Measurements from ENCODE around the gene GANC. TPM values are rescaled to one million over a fixed set of nuclear protein-coding genes. Genes with fewer than 3 reads are reported as not detected.

GANC gene
- total RNA-seq, 1 experiment from 2014 or later = 20.1 TPM

- DNase-seq (ENCODE audit: low spot score) = no peak
These were observed 75.1 kb downstream of the GANC start for GRCh38 chr15:42348083-42348482.

DNA sequence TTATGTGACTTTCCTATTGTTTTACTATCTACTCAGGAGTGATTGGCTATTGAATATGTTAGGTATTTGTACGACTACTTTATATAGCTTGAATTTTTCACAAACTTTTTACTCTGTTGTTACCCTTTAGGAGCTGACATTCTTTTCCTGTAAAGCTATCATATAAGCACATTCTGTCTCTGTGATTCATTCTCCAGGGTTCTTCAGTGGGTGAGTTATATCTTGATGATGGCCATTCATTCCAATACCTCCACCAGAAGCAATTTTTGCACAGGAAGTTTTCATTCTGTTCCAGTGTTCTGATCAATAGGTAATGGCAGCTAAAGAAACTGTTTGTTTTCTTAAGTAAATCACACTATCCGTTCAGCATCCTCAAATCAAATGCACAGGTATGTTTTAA is 76.2 kb downstream of the GANC start:
- no peak for DNase-seq (ENCODE audit: low spot score)

GRCh38 chr15:42352401-42352800 is 79.4 kb downstream of the GANC start:
- DNase-seq (ENCODE audit: low spot score) = no peak

- no peak for DNase-seq (ENCODE audit: low spot score)
These were observed 80.1 kb downstream of the GANC start for GRCh38 chr15:42353061-42353460.

- DNase-seq (ENCODE audit: low spot score) = no peak
These were observed 81.8 kb downstream of the GANC start for GRCh38 chr15:42354824-42355223.

GRCh38 chr15:42355291-42355690 is 82.3 kb downstream of the GANC start:
- no peak for DNase-seq (ENCODE audit: low spot score)

GRCh38 chr15:42356851-42357250 is 83.8 kb downstream of the GANC start:
- no peak for DNase-seq (ENCODE audit: low spot score)

DNA sequence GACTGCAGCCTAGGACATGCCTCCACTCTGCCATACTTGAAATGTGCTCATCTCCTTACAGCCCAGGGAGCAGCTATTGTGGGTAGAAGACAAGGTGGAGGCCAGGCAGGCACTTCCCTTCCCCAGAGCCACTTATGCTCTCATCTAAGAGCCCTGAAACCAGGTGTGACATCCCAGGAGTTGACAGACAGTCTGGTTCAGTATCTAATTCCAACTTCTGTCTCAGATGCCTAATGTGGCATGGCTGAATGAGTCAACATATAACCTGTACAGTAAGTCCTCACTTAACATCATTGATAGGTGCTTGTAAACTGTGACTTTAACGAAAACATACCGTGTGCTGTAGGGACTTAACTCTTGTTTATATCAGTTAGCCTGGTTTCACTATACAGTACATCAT is 85.1 kb downstream of the GANC start:
- no peak for DNase-seq (ENCODE audit: low spot score)

GRCh38 chr15:42359249-42359648 is 86.2 kb downstream of the GANC start, which contains the start of gene CAPN3:
CAPN3 (plus strand) TSS chr15:42359501; CDS start chr15:42359806, 305 bp downstream.
- DNase-seq (ENCODE audit: low spot score) = no peak

DNA sequence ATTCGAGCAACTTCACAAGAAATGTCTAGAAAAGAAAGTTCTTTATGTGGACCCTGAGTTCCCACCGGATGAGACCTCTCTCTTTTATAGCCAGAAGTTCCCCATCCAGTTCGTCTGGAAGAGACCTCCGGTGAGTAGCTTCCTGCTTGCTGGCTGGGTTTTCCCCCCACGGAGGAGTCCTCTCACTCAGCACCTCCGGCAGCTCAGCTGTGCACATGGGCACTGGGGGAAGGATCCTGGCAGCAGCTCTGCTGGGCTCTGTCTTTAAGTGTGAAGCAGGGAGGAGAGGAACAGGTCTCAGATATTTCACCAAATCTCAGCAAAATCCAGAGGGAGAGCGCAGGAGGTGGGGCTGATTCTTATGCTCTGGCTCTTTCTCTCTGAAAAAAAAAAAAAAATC is 87.0 kb downstream of the GANC start:
- DNase-seq (ENCODE audit: low spot score) = no peak

DNA sequence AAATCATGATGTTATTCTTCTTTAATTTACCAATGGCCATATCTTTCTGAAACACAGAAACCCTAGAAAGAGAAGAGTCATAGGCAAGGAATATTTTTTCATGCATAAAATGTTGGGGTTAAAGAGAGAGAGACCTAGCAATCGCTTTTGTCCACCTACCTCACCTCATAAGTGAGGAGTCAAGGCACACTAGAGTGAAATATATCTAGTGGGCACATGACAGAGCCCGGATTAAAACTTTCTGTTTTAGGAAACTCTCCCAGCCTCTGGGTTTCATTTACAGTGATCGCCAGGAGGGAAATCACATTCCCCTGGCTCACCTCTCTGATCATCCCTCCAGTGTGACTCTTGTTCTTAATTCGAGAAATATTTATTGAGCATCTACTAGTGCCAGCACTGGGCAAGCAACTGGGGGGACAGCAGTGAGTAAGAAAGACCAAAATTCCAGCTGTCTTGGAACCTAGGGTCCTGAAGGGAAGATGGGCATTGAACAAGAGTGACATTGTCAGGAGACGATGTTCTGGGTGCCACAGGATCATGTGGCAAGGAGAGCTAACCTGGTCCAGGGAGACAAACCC is 87.6 kb downstream of the GANC start:
- no peak for DNase-seq (ENCODE audit: low spot score)

DNA sequence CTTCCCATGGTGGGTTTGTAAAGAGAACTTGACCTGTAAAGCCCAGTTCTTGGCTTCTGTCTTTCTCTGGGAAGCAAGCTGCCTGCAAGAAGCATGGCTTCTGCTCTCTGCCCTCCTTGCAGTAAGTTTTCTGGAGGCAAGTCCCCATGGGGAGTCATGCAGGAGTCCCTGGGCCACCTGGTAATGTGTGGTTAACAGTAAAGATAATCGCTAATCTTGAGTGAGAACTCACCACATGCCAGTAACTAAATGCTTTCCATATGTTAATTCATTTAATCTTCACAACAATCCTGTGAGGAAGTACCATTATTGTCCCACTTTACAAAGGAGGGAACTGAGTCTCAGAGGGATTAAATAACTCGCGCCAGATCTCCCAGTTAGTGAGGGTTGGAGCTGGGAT is 90.5 kb downstream of the GANC start:
- DNase-seq (ENCODE audit: low spot score) = no peak

DNA sequence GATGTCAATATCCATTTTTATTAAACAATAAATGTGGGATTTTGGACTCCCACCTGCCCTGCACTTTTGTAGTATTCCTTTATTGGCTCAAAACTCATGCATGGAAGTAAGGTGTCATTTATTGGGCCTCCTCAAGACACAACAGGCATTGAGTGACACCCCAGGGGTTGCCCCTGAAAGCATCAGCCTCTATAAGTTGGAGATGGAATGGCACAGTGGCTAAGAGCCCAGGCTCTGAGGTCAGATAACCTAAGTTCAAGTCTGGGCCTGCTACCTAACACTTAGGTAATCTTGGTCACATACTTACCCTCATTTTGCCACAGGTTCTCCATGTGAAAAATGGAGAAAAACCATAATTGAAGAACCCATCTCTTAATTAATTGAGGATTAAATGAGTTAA is 90.9 kb downstream of the GANC start:
- no peak for DNase-seq (ENCODE audit: low spot score)

DNA sequence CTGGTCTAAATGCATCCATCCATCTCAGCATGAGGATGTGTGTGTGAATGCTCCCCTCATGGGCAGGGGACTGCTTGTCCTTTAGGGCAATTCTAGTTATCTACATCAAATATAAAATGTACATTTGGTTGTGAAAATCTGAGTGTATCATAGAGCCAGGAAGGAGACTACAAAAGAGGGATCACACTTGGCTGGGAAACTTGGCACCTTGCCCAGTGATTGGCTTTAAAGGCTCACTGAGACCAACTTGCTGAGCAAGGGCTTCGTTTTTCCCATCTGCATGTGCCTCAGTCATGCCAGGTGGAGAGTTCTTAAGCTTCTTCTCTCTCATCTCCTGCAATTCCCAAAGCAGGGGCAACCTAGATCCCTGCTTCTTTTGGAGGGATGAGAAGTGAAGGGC is 91.5 kb downstream of the GANC start:
- DNase-seq (ENCODE audit: low spot score) = no peak

- no peak for DNase-seq (ENCODE audit: low spot score)
These were observed 93.0 kb downstream of the GANC start for GRCh38 chr15:42365921-42366550.

DNA sequence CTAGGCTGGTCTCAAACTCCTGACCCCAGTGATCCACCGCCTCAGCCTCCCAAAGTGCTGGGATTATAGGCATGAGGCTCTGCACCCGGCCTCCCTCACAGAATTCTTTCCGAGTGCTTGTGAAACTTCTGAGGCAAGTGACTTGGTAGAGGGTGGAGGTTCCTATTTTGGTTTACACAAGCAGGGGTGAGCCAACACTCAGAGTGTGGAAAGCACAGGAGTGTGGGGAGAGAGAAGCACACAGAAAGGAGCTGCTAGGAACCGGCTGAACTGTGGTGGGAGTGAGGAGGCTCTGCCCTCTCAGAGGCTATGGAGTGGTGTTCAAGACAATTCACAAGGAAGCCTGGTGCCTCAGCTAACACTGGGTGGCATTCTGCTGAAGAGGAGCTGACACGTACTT is 94.0 kb downstream of the GANC start:
- DNase-seq (ENCODE audit: low spot score) = no peak

- no peak for DNase-seq (ENCODE audit: low spot score)
These were observed 95.1 kb downstream of the GANC start for GRCh38 chr15:42368096-42368495.

DNA sequence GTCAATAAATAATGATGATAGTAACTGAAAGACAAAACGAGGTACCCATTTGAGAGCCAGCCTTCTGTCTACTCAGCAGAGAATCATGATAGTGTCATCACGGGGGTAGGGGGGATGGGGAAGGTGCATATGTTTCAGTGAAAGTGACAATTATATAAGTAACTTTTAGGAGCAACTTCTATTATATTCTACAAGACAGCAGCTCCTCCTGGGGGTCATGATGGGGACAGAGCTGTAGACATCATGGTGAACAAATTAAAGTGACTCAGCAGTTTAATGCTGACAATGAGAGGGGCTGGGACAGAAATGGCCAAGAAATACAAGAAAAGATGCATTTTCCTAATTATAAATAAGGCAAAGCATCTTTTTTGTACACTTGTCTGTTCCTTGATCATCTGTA is 98.1 kb downstream of the GANC start:
- no peak for DNase-seq (ENCODE audit: low spot score)

- DNase-seq (ENCODE audit: low spot score) = no peak
These were observed 100.3 kb downstream of the GANC start for GRCh38 chr15:42373274-42373673.

DNA sequence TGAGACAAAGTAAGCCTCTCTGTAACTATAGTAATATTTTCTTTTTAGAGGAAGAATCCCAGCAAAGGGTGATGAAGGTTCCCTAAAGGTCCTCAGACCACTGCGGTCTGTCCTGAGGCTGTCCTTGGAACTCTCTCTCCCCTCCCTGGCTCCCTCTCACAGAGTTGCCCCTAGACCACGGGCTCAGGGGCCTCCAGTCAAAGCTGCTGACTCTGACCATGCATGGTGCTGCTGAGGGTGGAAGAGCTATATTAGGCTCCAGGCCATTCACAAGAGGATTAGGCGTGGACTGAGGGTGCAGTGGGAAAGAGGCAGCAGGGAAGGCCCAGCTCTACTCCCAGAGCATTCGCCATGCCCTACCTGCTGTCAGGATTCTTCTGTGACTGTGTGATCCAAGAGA is 100.9 kb downstream of the GANC start:
- DNase-seq (ENCODE audit: low spot score) = no peak

GRCh38 chr15:42374810-42375209 is 101.8 kb downstream of the GANC start:
- no peak for DNase-seq (ENCODE audit: low spot score)

- no peak for DNase-seq (ENCODE audit: low spot score)
These were observed 102.3 kb downstream of the GANC start for GRCh38 chr15:42375252-42375651.

GRCh38 chr15:42375941-42376340 is 102.9 kb downstream of the GANC start:
- no peak for DNase-seq (ENCODE audit: low spot score)

DNA sequence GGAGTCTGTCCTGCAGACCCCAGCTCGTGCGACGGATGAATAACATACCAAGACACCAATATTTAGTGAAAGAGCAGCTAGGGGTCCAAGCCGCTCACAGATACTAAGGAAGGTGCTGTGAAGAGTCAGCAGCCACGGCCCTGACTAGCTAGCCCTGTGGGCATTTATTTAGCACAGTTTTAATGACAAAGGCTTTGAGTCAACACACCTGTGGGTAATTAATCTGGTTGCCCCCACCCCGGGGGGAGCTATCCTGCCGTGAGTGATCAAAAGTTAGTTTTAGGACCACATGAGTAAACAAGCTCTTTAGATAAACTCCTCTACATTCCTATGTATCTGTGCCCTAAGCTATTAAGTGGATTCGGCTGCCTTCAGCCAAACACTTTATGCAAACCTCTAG is 105.0 kb downstream of the GANC start:
- DNase-seq (ENCODE audit: low spot score) = no peak

Measured in A172 (cell line).